Right cardiac atrium (tissue), 5 donors: ENCODE data around the gene FNDC3B. TPM values are rescaled to one million over a fixed set of nuclear protein-coding genes. Genes with fewer than 3 reads are reported as not detected.
A peak's percentile ranks its signal among the peaks of the same experiment; 100 is the strongest.

ENCODE experiments used
- ATAC-seq, 2 donors: fragments of 200-7000 bp; cut with Tn5 transposase; one replicate each; pipeline versions ENCODE4 v1.8.0 to v1.9.1; 2020; ENCODE audit warnings: moderate library complexity in 2 of 2, mild to moderate bottlenecking in 1 of 2
- DNase-seq, 3 donors: peaks; one replicate each; pipeline ENCODE4 v3.0.0-alpha.2; 2020
- H3K27ac ChIP-seq: one replicate; pipeline ENCODE4 v1.5.1; 2013; ENCODE audit warnings: mild to moderate bottlenecking, low read length, control low read depth, moderate library complexity
- H3K27me3 ChIP-seq: one replicate; pipeline ENCODE4 v1.6.1; 2013; ENCODE audit not compliant: control insufficient read depth, insufficient read depth
- H3K4me1 ChIP-seq: one replicate; pipeline ENCODE4 v1.6.1; 2013; ENCODE audit warnings: low read length; ENCODE audit not compliant: control insufficient read depth, insufficient read depth
- H3K4me3 ChIP-seq: one replicate; pipeline ENCODE4 v1.5.1; 2013; ENCODE audit warnings: low read length, control low read depth
- H3K9me3 ChIP-seq: one replicate; pipeline ENCODE4 v1.6.1; 2013; ENCODE audit warnings: low read length; ENCODE audit not compliant: control insufficient read depth
- WGBS: extraction: QIAGEN DNeasy Blood & Tissue Kit; methylation state at CpG from one replicate; pipeline ENCODE4 v1.1.7; 2013; 5-methylcytosine and 5-hydroxymethylcytosine counted together
- intact Hi-C, 4 donors: fragments of 100-400 bp; cut with DNase I; formaldehyde crosslinking; loops; one replicate each; pipeline versions ENCODE4 v1.11.0 to v1.14.0; 2022 to 2023
- polyA plus RNA-seq: library from polyadenylated mRNA; stranded (reverse); fragments of 200-250 nt; gene quantifications from one replicate; pipeline ENCODE4 v1.2.3, GENCODE V29; 2013
- total RNA-seq, 4 donors: library from RNA; stranded (reverse); fragmentation: NEBNext Ultra II Directional; extraction: Animal tissue kit (Norgen Biotek cat#: 25700); gene quantifications; one replicate each; pipeline ENCODE4 v1.2.1, GENCODE V29; 2021
- donor health status: healthy with polysubstance abuse.
- donor health status: DM: no; HTN: yes; CAD: no.
- donor health status: DM: no; HTN: no; CAD: no.
- donor health status: DM: no; HTN: yes; CAD: no; lungs with severe emphysema.
- donor health status: DM: yes; HTN: yes; CAD: no.

The FNDC3B gene
- total and polyA plus RNA-seq, 5 donors = 15.8 to 117 (median 83.0) TPM

GRCh38 chr3:172447611-172448579, 408.5 kb downstream of the FNDC3B start, which contains the start of gene GHSR:
Gene GHSR (minus strand): TSS chr3:172448456. CDS start chr3:172448413, 43 bp downstream.
- no peak within 1 kb of the TSS for H3K4me3 ChIP-seq
- no peaks in the 10 kb centered on the region for H3K27me3 ChIP-seq
- peak in 1 of 3 donors; percentile 34 for DNase-seq
- peak in 1 of 2 donors; percentile 22 for ATAC-seq
- intact Hi-C loops = no loop called here
- H3K4me1 ChIP-seq = no peaks in the 10 kb centered on the region
- H3K27ac ChIP-seq = no peak within 1 kb of the TSS
- no peaks in the 10 kb centered on the region for H3K9me3 ChIP-seq
- 7% methylated on average over 76 of the region's 76 CpGs for WGBS

DNA sequence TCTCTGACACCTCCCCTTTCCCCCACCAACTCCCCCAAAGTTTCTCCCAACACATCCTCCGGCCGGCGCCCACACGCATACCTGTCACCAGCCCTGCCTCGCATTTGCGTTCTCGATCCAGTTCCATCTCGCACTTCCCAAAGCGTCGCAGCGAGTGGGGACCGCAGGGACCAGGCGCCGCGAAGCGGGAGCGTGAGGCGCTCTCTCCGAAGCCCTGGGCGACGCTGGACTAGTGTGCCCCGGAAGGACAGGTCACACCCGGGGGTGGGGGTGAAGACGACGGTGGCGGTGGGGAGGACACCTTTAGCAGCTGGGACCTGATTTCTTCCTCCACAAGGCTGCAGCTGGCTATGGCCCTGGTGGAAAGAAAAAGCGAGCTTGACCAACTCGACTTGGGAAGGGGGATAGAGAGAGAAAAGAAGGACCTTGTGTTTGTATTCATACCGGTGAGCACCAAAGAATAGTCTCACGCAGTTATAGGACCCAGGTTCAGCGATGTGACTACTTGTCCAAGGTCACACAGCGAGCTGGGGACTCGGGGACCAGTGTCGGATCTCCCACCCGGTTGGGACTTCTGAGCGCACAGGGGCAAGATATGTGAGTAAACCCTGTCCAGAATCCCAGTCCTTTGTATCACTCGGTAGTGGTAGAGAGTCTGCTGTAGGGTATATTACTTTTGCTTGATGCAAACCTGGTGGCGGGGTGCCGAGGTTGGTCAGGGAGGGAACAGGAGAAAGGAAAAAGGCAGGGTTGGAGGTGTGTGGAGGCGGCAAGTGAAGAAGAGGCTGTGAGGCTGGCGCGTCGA, 409.5 kb downstream of the FNDC3B start:
- Histone ChIP-seq H3K4me3 (no peak overlapping the region), H3K27me3 (no peaks in the 10 kb centered on the region), H3K4me1 (no peaks in the 10 kb centered on the region), H3K9me3 (no peaks in the 10 kb centered on the region), H3K27ac (no peak overlapping the region)
- no peak for ATAC-seq
- intact Hi-C loops = no loop called here
- 4% methylated on average over 43 of the region's 43 CpGs for WGBS
- DNase-seq = no peak

GRCh38 chr3:172449466-172450149, 410.2 kb downstream of the FNDC3B start:
- peak; percentile 45 to 54 for ATAC-seq
- intact Hi-C loops = no loop called here
- no peak overlapping the region for H3K27ac ChIP-seq
- DNase-seq = peak; percentile 28 to 57 (median 56)
- no peaks in the 10 kb centered on the region for H3K4me1 ChIP-seq
- H3K9me3 ChIP-seq = no peaks in the 10 kb centered on the region
- H3K27me3 ChIP-seq = no peaks in the 10 kb centered on the region
- 6% methylated on average over 34 of the region's 34 CpGs for WGBS
- H3K4me3 ChIP-seq = no peak overlapping the region

Other genes starting within 250 kb of the FNDC3B start
- gene PLD1, start 229.1 kb upstream of the FNDC3B start, total RNA-seq = 10 to 100 TPM; 49.0 to 79.5 (median 59.9) TPM
- 17.0 TPM for gene PLD1, start 229.1 kb upstream of the FNDC3B start, polyA plus RNA-seq
- gene TMEM212, start 196.2 kb upstream of the FNDC3B start, total RNA-seq = not detected
- not detected for gene TMEM212, start 196.2 kb upstream of the FNDC3B start, polyA plus RNA-seq